Esophagus (tissue), 2 donors: ENCODE results near the gene SLC12A3. TPM values are rescaled to one million over a fixed set of nuclear protein-coding genes. Genes with fewer than 3 reads are reported as not detected.
"Not testable (repeated sequence)": the region's sequence is repeated elsewhere in the genome, so short reads cannot be mapped to it uniquely, and the experiment has no call there.

Experiments used
- H3K27ac ChIP-seq, 2 donors: one replicate each; pipeline ENCODE4 v1.5.1; 2013; ENCODE audit warnings: low read depth in 2 of 2, mild to moderate bottlenecking in 2 of 2, inconsistent platforms in 1 of 2, low read length in 1 of 2, moderate library complexity in 1 of 2
- H3K27me3 ChIP-seq, 2 donors: one replicate each; pipeline ENCODE4 v1.6.1; 2013; ENCODE audit warnings: low read length in 2 of 2, control low read depth in 1 of 2, mild to moderate bottlenecking in 1 of 2; ENCODE audit not compliant: insufficient read depth in 2 of 2, control insufficient read depth in 1 of 2
- H3K36me3 ChIP-seq, 2 donors: one replicate each; pipeline ENCODE4 v1.6.1; 2013; ENCODE audit warnings: low read length in 1 of 2; ENCODE audit not compliant: control insufficient read depth in 2 of 2, insufficient read depth in 2 of 2
- H3K4me1 ChIP-seq, 2 donors: one replicate each; pipeline ENCODE4 v1.6.1; 2013; ENCODE audit warnings: low read length in 1 of 2; ENCODE audit not compliant: control insufficient read depth in 2 of 2, insufficient read depth in 2 of 2
- H3K4me3 ChIP-seq, 2 donors: one replicate each; pipeline ENCODE4 v1.5.1; 2013; ENCODE audit warnings: low read length in 2 of 2, mild to moderate bottlenecking in 2 of 2, low read depth in 1 of 2, moderate library complexity in 1 of 2
- H3K9me3 ChIP-seq, 2 donors: one replicate each; pipeline ENCODE4 v1.6.1; 2013; ENCODE audit warnings: mild to moderate bottlenecking in 2 of 2, low read depth in 1 of 2, low read length in 1 of 2, moderate library complexity in 1 of 2; ENCODE audit not compliant: control insufficient read depth in 2 of 2, insufficient read depth in 1 of 2
- WGBS, 2 donors: extraction: QIAGEN DNeasy Blood & Tissue Kit; methylation state at CpG; one replicate each; pipeline ENCODE4 v1.1.7; 2013; 5-methylcytosine and 5-hydroxymethylcytosine counted together
- polyA plus RNA-seq, 2 donors: library from polyadenylated mRNA; stranded (reverse); fragments of 200-250 nt; gene quantifications; one replicate each; pipeline ENCODE4 v1.2.3, GENCODE V29; 2013
- donor health status: healthy with polysubstance abuse.
- donor health status: Bipolar disorder and iron deficiency.

Gene SLC12A3
- polyA plus RNA-seq, 2 donors: 0.04 to 0.06 TPM

DNA sequence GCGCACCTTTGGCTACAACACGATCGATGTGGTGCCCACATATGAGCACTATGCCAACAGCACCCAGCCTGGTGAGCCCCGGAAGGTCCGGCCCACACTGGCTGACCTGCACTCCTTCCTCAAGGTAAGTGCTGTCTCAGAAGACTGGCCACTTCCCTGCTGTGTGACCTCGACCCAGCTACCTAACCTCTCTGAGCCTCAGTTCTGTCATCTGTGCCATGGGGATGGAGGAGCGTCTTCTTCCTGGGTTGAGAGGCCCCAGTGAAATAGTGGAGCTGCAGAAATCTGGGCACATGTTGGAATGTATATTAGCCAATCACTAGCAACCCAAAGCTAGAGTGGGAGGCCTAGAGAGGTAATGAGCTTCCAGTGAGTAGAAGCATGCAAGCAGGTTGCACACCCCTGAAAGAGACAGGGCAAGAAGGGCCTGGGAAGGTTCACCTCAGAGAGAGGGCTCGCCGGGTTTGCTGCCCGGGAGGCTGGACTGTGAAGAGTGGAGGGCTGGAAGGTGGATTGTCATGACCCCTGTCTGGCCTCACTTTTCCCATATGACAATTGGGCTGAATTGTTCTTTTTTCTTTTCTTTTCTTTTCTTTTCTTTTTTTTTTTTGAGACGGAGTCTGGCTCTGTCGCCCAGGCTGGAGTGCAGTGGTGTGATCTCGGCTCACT lies 521 bp downstream of the SLC12A3 start:
- H3K4me3 ChIP-seq: no peak overlapping the region
- no peaks in the 10 kb centered on the region for H3K4me1 ChIP-seq
- no peak overlapping the region for H3K27ac ChIP-seq
- 94 to 95% methylated on average over 13 of the region's 13 CpGs for WGBS, 2 donors
- no peaks in the 10 kb centered on the region for H3K9me3 ChIP-seq
- no peaks in the 10 kb centered on the region for H3K36me3 ChIP-seq
- no peaks in the 10 kb centered on the region for H3K27me3 ChIP-seq

DNA sequence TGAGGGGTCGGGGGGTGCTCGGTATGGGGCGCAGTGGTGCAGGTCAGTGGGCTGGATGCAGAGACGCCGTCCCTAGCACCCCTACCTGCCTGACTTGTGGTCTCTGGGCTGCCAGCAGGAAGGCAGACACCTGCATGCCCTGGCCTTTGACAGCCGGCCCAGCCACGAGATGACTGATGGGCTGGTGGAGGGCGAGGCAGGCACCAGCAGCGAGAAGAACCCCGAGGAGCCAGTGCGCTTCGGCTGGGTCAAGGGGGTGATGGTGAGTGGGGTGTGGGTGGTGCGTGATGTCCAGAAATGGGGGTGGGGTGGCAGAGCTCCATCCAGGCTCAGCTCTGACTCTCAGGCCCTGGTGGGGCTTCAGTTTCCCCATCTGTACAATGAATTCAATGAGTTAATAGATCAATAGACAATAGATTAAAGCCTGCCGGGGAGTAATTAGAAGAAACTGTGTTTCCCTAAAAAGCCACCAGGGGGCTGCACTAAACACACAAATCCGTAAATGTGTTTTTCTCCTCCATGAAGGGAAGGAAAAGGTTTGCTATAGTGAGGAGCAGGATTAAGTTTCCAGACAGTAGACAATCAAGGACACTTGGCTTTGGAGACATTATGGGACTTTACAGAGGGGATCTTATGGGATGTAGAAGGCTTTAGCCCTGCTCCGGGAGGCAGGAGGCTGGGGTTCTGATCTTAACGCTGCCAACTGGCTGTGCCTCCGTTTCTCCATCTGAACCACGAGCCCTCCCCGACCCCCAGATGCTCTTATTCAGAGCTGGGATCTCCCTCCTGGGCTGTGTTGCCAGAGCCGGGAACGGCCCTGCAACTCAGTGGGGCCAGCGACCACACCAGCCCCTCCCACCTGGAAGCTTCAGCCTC lies 2.2 kb downstream of the SLC12A3 start:
- Histone ChIP-seq H3K36me3 (no peaks in the 10 kb centered on the region), H3K4me1 (peaks cover 0 to 4% of the 10 kb centered on the region in 2 donors), H3K4me3 (no peak overlapping the region), H3K9me3 (no peaks in the 10 kb centered on the region), H3K27ac (no peak overlapping the region), H3K27me3 (no peaks in the 10 kb centered on the region)
- 44 to 50% methylated on average over 23 of the region's 23 CpGs for WGBS, 2 donors

DNA sequence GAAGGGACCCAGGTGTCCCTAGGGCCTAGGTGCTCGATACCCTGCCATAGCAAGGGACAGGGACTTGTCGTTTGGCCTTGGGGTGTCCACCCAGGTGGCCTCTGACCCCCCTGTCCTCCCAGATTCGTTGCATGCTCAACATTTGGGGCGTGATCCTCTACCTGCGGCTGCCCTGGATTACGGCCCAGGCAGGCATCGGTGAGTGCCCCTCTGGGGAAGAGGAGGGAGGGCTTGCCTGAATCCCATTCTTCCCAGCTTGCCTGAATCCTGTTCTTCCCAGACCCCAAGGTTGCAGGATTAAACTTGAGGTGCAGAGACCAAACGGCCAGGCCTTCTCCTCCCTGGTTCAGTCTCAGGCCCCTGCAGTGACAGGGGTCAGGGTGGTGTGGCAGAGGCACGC lies 3.2 kb downstream of the SLC12A3 start:
- Histone ChIP-seq H3K36me3 (no peaks in the 10 kb centered on the region), H3K4me1 (peaks cover 0 to 4% of the 10 kb centered on the region in 2 donors), H3K4me3 (no peak overlapping the region), H3K27me3 (no peaks in the 10 kb centered on the region), H3K9me3 (no peaks in the 10 kb centered on the region), H3K27ac (no peak overlapping the region)
- 91 to 93% methylated on average over 9 of the region's 9 CpGs for WGBS, 2 donors

DNA sequence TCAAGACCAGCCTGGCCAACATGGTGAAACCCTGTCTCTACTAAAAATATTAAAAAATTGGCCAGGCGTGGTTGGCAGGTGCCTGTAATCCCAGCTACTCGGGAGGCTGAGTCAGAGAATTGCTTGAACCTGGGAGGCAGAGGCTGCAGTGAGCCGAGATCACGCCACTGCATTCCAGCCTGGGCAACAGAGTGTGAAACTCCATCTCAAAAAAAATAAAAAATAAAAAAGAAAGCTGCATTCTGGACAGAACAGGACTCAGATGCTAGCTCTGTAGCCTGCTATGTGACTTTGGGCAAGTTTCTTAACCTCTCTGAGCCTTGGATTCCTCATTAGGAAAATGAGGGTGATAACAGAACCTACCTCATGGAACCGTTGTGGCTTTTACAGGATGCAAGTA lies 3.8 kb downstream of the SLC12A3 start:
- not testable (repeated sequence) for H3K36me3 ChIP-seq, H3K27ac ChIP-seq, H3K4me1 ChIP-seq, H3K9me3 ChIP-seq, H3K27me3 ChIP-seq, H3K4me3 ChIP-seq
- WGBS, 2 donors: 84 to 88% methylated on average over 5 of the region's 5 CpGs

DNA sequence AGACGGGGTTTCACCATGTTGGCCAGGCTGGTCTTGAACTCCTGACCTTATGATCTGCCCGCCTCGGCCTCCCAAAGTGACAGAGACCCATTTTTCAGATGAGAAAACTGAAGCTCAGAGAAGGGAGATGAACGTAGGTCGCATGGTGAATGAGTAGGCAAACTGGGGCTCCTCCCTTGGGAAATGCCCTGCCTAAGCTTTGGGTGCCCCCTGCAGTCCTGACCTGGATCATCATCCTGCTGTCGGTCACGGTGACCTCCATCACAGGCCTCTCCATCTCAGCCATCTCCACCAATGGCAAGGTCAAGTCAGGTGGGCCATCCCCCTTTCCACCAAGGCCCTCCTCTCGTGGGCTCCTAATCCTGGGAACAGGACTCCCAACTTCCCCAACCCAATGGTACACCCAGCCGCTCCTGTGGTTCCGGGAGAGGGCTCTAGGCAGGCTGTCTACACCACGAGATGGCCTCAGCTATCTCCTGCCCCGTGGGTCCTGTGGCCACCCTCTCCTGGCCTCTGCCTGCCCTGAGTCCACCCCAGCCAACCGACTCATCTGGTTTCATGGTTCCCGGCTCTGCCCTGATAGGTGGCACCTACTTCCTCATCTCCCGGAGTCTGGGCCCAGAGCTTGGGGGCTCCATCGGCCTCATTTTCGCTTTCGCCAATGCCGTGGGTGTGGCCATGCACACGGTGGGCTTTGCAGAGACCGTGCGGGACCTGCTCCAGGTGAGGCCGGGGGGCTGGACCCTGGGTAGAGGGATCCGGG lies 4.7 kb downstream of the SLC12A3 start:
- Histone ChIP-seq H3K27ac (no peak overlapping the region), H3K36me3 (no peaks in the 10 kb centered on the region), H3K4me3 (no peak overlapping the region), H3K4me1 (peaks cover 0 to 4% of the 10 kb centered on the region in 2 donors), H3K9me3 (no peaks in the 10 kb centered on the region), H3K27me3 (no peaks in the 10 kb centered on the region)
- WGBS, 2 donors: 86 to 87% methylated on average over 24 of the region's 24 CpGs

DNA sequence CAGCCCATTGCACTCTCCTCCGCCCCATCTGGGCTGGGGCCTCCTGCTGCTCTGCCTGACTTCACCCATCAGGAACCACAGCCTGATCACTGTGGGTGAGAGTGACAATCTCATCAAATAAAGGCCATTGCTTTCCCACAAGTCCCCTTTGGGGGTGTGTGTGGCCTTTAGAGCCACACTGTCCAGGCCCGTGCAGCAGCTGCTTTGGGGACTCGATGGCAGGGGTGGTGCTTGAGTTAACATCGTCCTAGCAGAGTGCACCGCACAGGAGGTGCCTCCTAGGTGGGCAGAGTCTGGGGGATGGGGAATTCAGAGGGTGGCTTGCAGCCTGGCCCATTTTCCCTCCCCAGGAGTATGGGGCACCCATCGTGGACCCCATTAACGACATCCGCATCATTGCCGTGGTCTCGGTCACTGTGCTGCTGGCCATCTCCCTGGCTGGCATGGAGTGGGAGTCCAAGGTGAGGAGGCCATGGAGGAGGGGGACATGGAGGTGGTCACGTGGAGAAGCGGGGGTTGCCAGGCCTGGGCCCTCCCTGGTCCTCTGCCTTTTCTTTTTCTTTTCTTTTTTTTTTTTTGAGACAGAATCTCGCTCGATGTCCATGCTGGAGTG lies 5.4 kb downstream of the SLC12A3 start:
- WGBS, 2 donors: 96 to 98% methylated on average over 14 of the region's 14 CpGs
- H3K4me3 ChIP-seq: no peak overlapping the region
- H3K36me3 ChIP-seq: no peaks in the 10 kb centered on the region
- no peaks in the 10 kb centered on the region for H3K27me3 ChIP-seq
- no peak overlapping the region for H3K27ac ChIP-seq
- no peaks in the 10 kb centered on the region for H3K9me3 ChIP-seq
- H3K4me1 ChIP-seq: peaks cover 0 to 4% of the 10 kb centered on the region in 2 donors

DNA sequence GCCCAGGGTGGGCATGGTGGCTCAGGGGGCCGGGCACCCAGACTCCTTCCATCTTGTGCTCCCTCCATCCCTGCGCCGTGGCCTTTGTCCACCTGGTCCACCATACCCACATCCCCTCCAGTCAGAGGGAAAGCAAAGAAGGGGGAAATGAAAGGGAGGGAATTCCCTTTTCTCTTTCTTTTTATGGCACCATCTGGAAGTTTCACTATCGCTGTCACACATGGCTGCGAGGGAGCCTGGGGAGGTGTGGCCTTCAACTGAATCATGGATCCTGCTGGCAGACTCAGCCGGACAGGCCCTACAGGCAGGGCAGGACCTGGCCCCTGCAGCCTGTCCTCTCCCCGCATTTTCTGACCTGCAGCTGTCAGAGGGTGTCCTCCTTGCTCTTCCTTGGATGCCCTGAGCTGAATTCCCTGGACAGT lies 6.2 kb downstream of the SLC12A3 start:
- Histone ChIP-seq H3K4me1 (peaks cover 0 to 4% of the 10 kb centered on the region in 2 donors), H3K36me3 (no peaks in the 10 kb centered on the region), H3K9me3 (no peaks in the 10 kb centered on the region), H3K27ac (no peak overlapping the region), H3K27me3 (no peaks in the 10 kb centered on the region), H3K4me3 (no peak overlapping the region)
- 58 to 59% methylated on average over 7 of the region's 7 CpGs for WGBS, 2 donors

DNA sequence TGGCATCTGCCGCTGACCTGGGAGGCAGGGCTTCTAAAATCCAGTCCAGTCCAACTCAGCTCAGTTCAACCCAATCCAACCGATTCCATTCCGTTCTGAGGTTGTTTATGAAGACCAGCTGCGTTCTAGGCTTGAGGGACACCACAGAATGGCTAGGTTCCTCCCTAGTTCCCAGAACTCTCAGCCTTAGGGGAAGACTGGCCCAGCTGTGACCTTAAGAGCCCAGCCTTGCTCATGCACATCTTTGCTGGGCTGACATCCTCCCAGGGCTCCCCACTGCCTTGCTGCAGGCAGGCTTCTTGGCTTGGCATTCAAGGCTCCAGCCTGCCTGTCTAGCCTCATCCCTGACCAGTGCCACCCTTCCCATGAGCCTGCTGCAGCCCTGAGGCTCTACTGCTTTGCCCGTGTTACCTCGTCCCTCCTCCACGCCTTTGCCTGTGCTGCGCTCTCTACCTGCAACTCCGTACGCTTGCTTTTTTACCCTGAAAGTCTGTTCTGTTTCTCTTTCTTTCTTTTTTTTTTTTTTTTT lies 7.9 kb downstream of the SLC12A3 start:
- WGBS, 2 donors: 87 to 94% methylated on average over 10 of the region's 10 CpGs
- Histone ChIP-seq H3K27ac (no peak overlapping the region), H3K9me3 (no peaks in the 10 kb centered on the region), H3K4me1 (peaks cover 0 to 4% of the 10 kb centered on the region in 2 donors), H3K36me3 (no peaks in the 10 kb centered on the region), H3K27me3 (no peaks in the 10 kb centered on the region), H3K4me3 (no peak overlapping the region)

DNA sequence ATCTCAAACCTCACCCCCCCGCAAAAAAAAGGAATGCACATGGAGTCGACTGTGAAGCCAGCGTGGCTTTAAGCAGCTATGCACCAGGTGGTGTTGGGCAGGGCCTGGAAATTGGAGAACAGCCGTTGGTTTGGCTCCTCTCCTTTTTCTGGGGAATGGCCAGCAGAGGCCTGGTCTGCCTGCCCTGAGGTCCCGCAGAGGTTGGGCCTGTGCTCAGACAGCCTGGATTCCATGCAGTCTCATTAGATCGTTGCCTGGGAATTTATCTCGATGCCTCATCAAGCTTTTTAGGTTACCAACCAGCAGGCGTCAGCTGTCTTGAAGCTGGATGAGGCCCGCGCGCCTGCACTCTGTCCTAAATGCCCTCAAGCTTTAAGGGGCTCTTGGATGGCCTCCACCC lies 9.8 kb downstream of the SLC12A3 start:
- WGBS, 2 donors: 72 to 74% methylated on average over 11 of the region's 11 CpGs
- Histone ChIP-seq H3K9me3 (no peaks in the 10 kb centered on the region), H3K27ac (no peak overlapping the region), H3K4me3 (no peak overlapping the region), H3K4me1 (peaks cover 0 to 4% of the 10 kb centered on the region in 2 donors), H3K36me3 (no peaks in the 10 kb centered on the region), H3K27me3 (no peaks in the 10 kb centered on the region)
